Activated T-helper 2 cell treated with anti-CD3 and anti-CD28 coated beads, Interferon-gamma antibody, Interleukin-2, Interleukin-4, amounts not matched to agents 10 μg/mL and 5 μg/mL and 100 μg/mL, durations not matched to agents 14 hours and 24 hours and 36 hours (primary cell): Measurements from ENCODE around the gene NPAS2. TPM values are rescaled to one million over a fixed set of nuclear protein-coding genes. Genes with fewer than 3 reads are reported as not detected.

Experiments
- DNase-seq: peaks from one replicate; pipeline ENCODE4 v3.0.0; 2021; ENCODE audit warnings: low spot score
- H3K27ac Mint-ChIP-seq: one replicate; pipeline ENCODE4 v1.8.0; 2021; ENCODE audit warnings: mixed read lengths
- H3K27me3 Mint-ChIP-seq: one replicate; pipeline ENCODE4 v1.8.0; 2021; ENCODE audit warnings: low read depth, mixed read lengths
- H3K36me3 Mint-ChIP-seq: one replicate; pipeline ENCODE4 v1.8.0; 2021; ENCODE audit warnings: low read depth, mixed read lengths
- H3K4me1 Mint-ChIP-seq: one replicate; pipeline ENCODE4 v1.8.0; 2021; ENCODE audit warnings: low read depth, mixed read lengths
- H3K4me3 Mint-ChIP-seq: one replicate; pipeline ENCODE4 v1.8.0; 2021; ENCODE audit warnings: low read depth, mild to moderate bottlenecking, moderate library complexity, mixed read lengths
- H3K9me3 Mint-ChIP-seq: one replicate; pipeline ENCODE4 v1.8.0; 2021; ENCODE audit warnings: mixed read lengths
- intact Hi-C: fragments of 100-400 bp; cut with micrococcal nuclease; formaldehyde crosslinking; loops from one replicate; pipeline ENCODE4 v1.15.1; 2023
- total RNA-seq: library from RNA; stranded (reverse); gene quantifications from 2 replicates; pipeline ENCODE4 v1.2.3, GENCODE V29; 2022

NPAS2 gene
- total RNA-seq, 1 donor from 2014 or later, result 5.6 TPM

- DNase-seq, result no peak
- no peak overlapping the region for H3K27ac Mint-ChIP-seq
- peaks cover 5% of the 10 kb centered on the region for H3K27me3 Mint-ChIP-seq
- H3K36me3 Mint-ChIP-seq, result peaks cover 6% of the 10 kb centered on the region
- no peaks in the 10 kb centered on the region for H3K9me3 Mint-ChIP-seq
- H3K4me3 Mint-ChIP-seq, result no peak overlapping the region
- intact Hi-C loops, result no loop called here
- peaks cover 6% of the 10 kb centered on the region for H3K4me1 Mint-ChIP-seq
Observed at GRCh38 chr2:100997509-100998234, 177.7 kb downstream of the NPAS2 start.

- H3K4me3 Mint-ChIP-seq, result no peak overlapping the region
- H3K36me3 Mint-ChIP-seq, result peaks cover 11% of the 10 kb centered on the region
- H3K4me1 Mint-ChIP-seq, result peaks cover 6% of the 10 kb centered on the region
- no peak for DNase-seq
- no peak overlapping the region for H3K27ac Mint-ChIP-seq
- intact Hi-C loops, result no loop called here
- H3K9me3 Mint-ChIP-seq, result no peaks in the 10 kb centered on the region
- H3K27me3 Mint-ChIP-seq, result peaks cover 5% of the 10 kb centered on the region
Observed at GRCh38 chr2:100998235-100998573, 178.3 kb downstream of the NPAS2 start.

GRCh38 chr2:100999995-101000394, 180.1 kb downstream of the NPAS2 start:
- no peak overlapping the region for H3K4me3 Mint-ChIP-seq
- no peaks in the 10 kb centered on the region for H3K9me3 Mint-ChIP-seq
- intact Hi-C loops, result loop anchor here (5.0 kb wide), 4 partner anchors 152 to 393 kb away; partner anchors contain the start of genes RNF149 and TBC1D8
- H3K27me3 Mint-ChIP-seq, result peaks cover 5% of the 10 kb centered on the region
- DNase-seq, result no peak
- peaks cover 29% of the 10 kb centered on the region for H3K36me3 Mint-ChIP-seq
- H3K27ac Mint-ChIP-seq, result no peak overlapping the region
- peaks cover 23% of the 10 kb centered on the region for H3K4me1 Mint-ChIP-seq

- Mint-ChIP-seq H3K4me1 (peaks cover 33% of the 10 kb centered on the region), H3K4me3 (peak within 1 kb of the TSS; percentile 97), H3K27me3 (peaks cover 5% of the 10 kb centered on the region), H3K36me3 (peaks cover 48% of the 10 kb centered on the region), H3K9me3 (no peaks in the 10 kb centered on the region), H3K27ac (peak within 1 kb of the TSS; percentile 93)
- peak; percentile 94 for DNase-seq
- intact Hi-C loops, result loop anchor here (1.0 to 5.0 kb wide), 5 partner anchors 150 to 440 kb away; partner anchors contain the start of genes PDCL3, RNF149 and TBC1D8
Observed at GRCh38 chr2:101001691-101002561, 182.0 kb downstream of the NPAS2 start, which contains the start of gene RPL31. TSS of gene RPL31 (plus strand) at chr2:101002289. CDS start at chr2:101002702, 413 bp downstream.

GRCh38 chr2:101002562-101003277, 182.8 kb downstream of the NPAS2 start:
- no peaks in the 10 kb centered on the region for H3K9me3 Mint-ChIP-seq
- H3K4me3 Mint-ChIP-seq, result peak overlapping the region; percentile 97
- DNase-seq, result no peak
- intact Hi-C loops, result loop anchor here (1.0 to 5.0 kb wide), 5 partner anchors 150 to 440 kb away; partner anchors contain the start of genes PDCL3, RNF149 and TBC1D8
- peaks cover 56% of the 10 kb centered on the region for H3K36me3 Mint-ChIP-seq
- peak overlapping the region; percentile 93 for H3K27ac Mint-ChIP-seq
- H3K4me1 Mint-ChIP-seq, result peaks cover 37% of the 10 kb centered on the region
- peaks cover 5% of the 10 kb centered on the region for H3K27me3 Mint-ChIP-seq

GRCh38 chr2:101003278-101003775, 183.4 kb downstream of the NPAS2 start:
- Mint-ChIP-seq H3K27me3 (peaks cover 5% of the 10 kb centered on the region), H3K27ac (peak overlapping the region; percentile 93), H3K4me3 (peak overlapping the region; percentile 97), H3K36me3 (peaks cover 62% of the 10 kb centered on the region), H3K9me3 (no peaks in the 10 kb centered on the region), H3K4me1 (peaks cover 41% of the 10 kb centered on the region)
- no peak for DNase-seq
- intact Hi-C loops, result loop anchor here (5.0 kb wide), 4 partner anchors 149 to 396 kb away; partner anchors contain the start of genes RNF149 and TBC1D8

DNA sequence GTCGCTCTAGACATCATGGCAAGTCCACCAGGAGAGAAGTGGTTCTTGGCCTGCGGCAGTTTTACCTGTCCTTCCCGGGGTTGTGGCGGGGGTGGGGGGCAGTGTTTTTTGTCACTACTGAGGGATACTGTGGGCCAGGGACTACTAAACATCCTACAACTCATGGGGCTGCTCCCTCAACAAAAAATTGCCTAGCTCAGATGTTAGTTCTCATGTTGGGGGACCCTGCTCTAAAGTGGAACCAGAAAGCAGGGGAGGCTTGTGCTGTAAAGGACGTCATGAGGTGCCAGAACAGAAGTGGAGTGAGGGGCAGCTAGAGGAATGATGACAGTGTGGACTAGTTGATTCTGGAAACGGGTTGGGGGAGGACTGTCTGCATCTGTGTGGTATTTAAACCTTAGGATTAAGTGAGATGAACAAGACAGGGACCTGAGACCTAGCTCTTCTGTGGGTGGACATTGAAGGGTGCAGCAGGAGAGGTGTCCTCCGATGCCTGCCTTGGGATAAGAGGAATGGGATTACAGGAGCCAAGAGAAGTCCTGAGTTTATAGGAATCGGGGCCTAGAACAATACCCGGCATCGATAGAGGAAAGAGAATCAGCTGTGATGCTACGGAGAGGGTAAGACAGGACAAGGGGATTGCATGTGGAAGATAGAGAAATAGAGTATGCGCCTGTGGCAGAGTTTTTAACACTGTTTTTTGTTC, 184.8 kb downstream of the NPAS2 start:
- intact Hi-C loops, result loop anchor here (5.0 kb wide), 4 partner anchors 148 to 397 kb away; partner anchors contain the start of genes RNF149 and TBC1D8
- H3K4me3 Mint-ChIP-seq, result peak overlapping the region; percentile 97
- peaks cover under 1% of the 10 kb centered on the region for H3K27me3 Mint-ChIP-seq
- no peak for DNase-seq
- peaks cover 44% of the 10 kb centered on the region for H3K4me1 Mint-ChIP-seq
- H3K27ac Mint-ChIP-seq, result peak overlapping the region; percentile 75
- no peaks in the 10 kb centered on the region for H3K9me3 Mint-ChIP-seq
- peaks cover 73% of the 10 kb centered on the region for H3K36me3 Mint-ChIP-seq

GRCh38 chr2:101006065-101006715, 186.3 kb downstream of the NPAS2 start:
- no peak for DNase-seq
- H3K9me3 Mint-ChIP-seq, result no peaks in the 10 kb centered on the region
- H3K36me3 Mint-ChIP-seq, result peaks cover 84% of the 10 kb centered on the region
- intact Hi-C loops, result no loop called here
- no peak overlapping the region for H3K4me3 Mint-ChIP-seq
- H3K27ac Mint-ChIP-seq, result peak overlapping the region; percentile 53
- peaks cover 44% of the 10 kb centered on the region for H3K4me1 Mint-ChIP-seq
- H3K27me3 Mint-ChIP-seq, result no peaks in the 10 kb centered on the region

- no peaks in the 10 kb centered on the region for H3K27me3 Mint-ChIP-seq
- H3K36me3 Mint-ChIP-seq, result peaks cover 93% of the 10 kb centered on the region
- peak overlapping the region; percentile 62 for H3K27ac Mint-ChIP-seq
- H3K4me1 Mint-ChIP-seq, result peaks cover 49% of the 10 kb centered on the region
- H3K4me3 Mint-ChIP-seq, result peak overlapping the region; percentile 38
- no peaks in the 10 kb centered on the region for H3K9me3 Mint-ChIP-seq
- intact Hi-C loops, result no loop called here
- DNase-seq, result no peak
Observed at GRCh38 chr2:101007415-101008345, 187.7 kb downstream of the NPAS2 start.

DNA sequence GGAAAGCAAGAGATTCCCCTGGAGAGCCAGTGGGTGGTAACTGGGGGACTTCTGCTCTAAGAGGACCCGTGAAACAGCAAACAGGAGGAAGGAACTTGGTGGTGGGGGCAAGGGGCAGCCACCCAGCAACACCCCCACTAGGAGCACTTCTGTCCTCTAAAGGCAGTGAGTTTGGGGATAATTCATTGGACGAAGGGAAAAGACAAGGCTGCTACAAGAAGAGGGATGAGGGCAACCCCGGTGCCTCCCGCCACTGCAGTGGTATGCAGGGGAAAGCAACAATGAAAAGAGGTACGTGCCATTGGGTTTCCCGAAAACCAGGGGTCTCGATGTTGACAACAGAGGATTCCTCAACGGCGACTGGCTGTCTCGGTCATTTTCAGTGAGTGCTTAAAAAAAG, 191.2 kb downstream of the NPAS2 start:
- Mint-ChIP-seq H3K27ac (peak overlapping the region; percentile 21), H3K9me3 (no peaks in the 10 kb centered on the region), H3K27me3 (no peaks in the 10 kb centered on the region), H3K4me1 (peaks cover 28% of the 10 kb centered on the region), H3K4me3 (no peak overlapping the region), H3K36me3 (peaks cover 90% of the 10 kb centered on the region)
- DNase-seq, result no peak
- intact Hi-C loops, result loop anchor here (5.0 kb wide), 2 partner anchors 241 to 376 kb away; partner anchors contain the start of genes CNOT11 and CREG2
